HG02759 (cell line): ENCODE measurements around the gene FAM181B.

ENCODE experiments used
- ATAC-seq: cut with Tn5 transposase; IDR thresholded peaks from one replicate; pipeline ENCODE4 v1.9.1; 2021; ENCODE audit warnings: mild to moderate bottlenecking, moderate library complexity; ENCODE audit not compliant: unreplicated experiment

FAM181B gene

DNA sequence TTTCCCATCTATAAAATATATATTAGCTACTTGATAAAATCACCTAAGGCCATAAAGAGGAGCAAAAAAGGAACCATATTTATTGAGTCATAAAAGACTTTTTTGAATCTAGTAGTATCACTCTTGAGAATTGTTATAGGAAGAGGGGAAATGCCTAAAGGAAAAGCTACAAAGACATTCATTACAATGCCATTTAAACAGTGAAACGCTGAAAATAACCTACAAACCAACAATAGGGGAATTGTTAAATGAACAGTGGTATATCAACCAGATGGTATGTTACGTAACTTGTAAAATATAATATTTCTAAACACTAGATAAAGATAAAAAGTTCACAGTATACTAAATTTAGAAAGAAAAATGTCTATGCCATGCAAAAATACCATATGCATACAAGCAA is 47.5 kb downstream of the FAM181B start:
- ATAC-seq: no peak

DNA sequence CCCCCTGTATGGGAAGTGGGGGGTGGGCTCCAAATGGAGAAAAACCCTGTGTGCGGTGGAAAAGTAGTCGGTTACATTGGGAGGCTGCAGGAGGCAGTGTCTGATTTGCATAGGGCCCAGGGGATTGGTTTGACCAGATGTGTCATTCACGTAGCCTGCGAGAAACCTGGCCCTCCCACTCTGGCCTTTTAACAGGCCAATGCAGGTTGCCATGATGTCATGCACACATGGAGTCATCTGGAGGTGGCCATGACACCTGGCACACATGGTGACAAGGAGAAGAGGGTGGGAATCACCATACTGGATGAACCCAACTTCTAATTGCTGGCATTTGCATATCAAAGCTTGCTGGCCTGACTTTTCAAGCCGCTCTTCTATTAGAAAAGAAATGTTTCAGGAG is 50.6 kb downstream of the FAM181B start:
- no peak for ATAC-seq

DNA sequence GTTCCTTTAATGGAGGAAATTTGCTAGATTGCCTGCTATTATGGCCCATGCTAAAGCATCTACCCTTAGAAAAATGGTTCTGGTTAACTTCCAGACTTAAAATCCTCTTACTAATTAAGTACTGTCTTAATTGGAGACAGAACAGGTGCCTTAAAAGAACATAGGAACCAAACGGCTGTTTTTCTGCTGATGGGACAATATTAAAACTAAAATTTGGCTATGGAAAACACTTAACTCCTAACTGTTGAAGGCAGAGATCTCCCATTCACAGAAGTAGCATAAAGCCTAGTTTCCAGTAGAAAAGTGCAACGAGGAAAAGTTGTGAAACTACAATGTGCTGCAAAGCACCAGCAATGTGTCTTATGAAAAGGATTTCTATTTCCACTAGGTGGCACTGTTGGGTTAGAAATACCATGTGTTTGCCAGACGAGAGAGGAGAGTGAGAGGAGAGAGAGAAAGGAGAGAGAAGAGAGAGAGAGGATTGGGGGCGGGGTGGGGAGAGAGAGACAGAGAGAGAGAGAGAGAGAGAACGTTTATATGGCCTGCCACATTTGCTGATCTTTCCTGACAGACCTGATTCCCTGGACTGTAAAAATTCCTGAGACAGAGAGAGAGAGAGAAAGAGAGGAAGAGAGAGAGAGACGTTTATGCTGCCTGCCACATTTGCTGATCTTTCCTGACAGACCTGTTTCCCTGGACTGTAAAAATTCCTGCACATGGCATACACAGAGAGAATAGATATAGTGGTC is 51.5 kb downstream of the FAM181B start:
- peak; percentile 91 for ATAC-seq

- ATAC-seq: no peak
Measured at GRCh38 chr11:82680252-82680651, 53.4 kb downstream of the FAM181B start.
